Stimulated activated naive CD4-positive, alpha-beta T cell treated with Interleukin-2 at 50 U/mL for 16 hours (primary cell): ENCODE results near the gene C8A.

Source experiments
- DNase-seq: peaks from one replicate; lab custom pipeline; 2025; lab: John Stamatoyannopoulos, UW

Gene C8A

GRCh38 chr1:56854521-56855099, at the start of gene C8A:
Gene C8A, plus strand, starts transcription at chr1:56854797. Its CDS starts 105 bp downstream, at chr1:56854902.
- no peak for DNase-seq

DNA sequence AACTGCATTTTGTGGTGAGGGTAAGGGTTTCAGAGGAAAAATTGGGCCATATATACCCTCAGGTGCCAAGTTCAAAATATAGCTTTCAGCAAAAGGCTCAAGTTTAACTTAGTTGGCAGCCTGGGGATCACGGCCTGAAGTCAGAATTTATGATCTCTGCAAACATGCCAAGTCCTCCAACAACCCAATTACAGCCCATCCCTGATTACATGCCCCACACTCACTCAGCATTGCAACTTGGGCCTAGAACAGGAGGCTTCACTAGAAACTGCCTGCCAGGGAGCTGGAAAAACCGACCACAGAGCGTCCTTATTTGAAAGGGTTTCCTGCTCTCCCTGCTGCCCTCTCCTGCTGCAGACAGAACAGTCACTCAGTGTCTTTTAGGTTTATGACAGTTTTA, 47.8 kb upstream of the C8A start:
- DNase-seq: no peak

DNA sequence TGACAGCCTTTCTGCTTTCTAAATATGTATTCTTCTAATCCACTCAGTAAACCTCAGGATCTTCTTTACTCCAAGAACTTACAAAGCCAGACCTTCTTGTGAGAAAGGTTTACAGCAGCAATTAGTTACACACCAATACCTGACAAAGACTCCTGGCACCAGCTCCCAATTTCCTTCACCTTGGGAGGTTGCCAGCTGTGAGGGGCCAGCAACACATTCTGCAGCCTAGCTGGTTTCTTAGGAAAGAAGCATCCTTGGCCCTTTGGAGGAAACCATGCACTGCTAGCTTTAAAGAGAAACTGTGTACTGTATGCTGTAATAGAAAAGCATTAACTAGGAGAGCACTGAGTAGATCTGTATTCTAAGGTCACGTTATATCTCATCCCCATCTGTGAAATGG, 46.2 kb upstream of the C8A start:
- no peak for DNase-seq

- DNase-seq: no peak
Observed at GRCh38 chr1:56811331-56811730, 43.3 kb upstream of the C8A start.

DNA sequence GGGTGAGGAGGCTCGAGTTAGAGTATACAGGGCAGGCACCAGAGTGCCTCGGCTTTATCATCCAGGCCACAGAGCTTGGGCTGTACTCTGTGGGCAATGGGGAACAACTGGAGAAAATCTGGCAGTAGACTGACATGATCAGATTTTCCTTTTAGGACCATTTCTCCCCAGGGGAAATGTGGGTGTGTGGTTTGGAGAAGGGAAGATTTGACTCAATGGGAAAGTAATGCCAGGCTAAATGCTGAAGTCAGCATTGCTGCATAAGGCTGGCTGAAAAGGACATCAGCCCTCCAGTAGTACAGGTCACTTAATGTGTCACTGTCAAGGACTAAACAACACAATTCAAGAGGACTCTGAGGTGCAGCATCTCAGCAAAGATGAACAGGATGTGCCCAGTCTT, 40.4 kb upstream of the C8A start:
- DNase-seq: no peak

GRCh38 chr1:56816264-56816663, 38.3 kb upstream of the C8A start:
- no peak for DNase-seq

DNA sequence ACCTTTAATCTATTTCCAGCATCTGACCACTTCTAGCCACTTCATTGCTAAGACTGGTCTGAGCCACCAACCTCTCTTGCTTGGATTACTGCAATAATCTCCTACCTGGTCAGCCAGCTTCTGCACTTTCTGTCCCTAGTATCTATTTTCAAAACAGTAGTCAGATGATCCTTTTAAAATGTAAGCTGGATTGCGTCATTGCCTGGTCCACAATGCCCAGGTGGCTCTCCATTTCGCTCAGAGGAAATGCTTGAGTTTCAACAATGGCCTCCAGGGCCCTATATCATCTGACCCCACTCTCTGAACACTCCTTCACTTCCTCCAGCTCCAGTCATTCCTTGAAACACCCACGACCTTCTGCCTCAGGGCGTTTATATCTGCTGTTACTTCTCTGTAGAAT, 37.7 kb upstream of the C8A start:
- DNase-seq: no peak

DNA sequence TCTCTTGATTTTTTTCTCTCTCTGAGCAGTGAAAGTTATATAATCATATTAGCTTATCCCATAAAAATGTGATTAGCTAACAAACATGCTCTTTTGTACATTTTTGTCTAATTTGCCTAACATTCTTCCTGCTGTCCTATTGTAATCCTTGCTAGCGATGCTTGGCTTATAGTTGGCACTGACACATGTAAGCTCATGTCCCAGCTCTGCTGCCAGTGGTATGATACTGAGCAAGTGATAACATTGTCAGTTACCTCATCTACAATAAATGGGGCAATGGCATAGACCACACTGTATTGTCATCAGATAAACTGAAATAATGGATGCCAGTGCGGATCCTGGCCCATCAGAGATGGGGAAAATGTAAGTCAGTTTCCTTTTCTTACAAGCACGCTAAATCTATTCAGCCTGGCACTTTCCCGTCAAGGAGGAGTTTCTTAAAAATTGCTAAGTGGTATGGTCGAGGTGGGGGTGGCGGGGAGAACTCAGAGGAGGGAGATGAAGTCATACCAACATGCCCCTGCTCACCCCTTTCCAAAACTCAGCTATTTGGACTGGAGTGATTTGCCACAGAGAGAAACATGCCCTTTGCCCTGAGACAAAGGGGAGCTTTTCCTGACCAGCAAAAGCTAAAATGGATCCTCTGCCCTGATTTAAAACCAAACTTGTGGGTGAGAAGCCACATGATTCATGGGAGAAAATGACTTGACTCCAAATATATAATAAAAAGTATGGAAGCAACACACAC, 36.7 kb upstream of the C8A start:
- DNase-seq: no peak

- no peak for DNase-seq
Observed at GRCh38 chr1:56819387-56819899, 35.2 kb upstream of the C8A start, which contains the start of gene FYB2. Gene FYB2, minus strand, starts transcription at chr1:56819404. Its CDS starts 114 bp downstream, at chr1:56819290.

- peak; percentile 32 for DNase-seq
Observed at GRCh38 chr1:56820755-56821461, 33.7 kb upstream of the C8A start.

GRCh38 chr1:56821462-56821797, 33.2 kb upstream of the C8A start:
- no peak for DNase-seq

DNA sequence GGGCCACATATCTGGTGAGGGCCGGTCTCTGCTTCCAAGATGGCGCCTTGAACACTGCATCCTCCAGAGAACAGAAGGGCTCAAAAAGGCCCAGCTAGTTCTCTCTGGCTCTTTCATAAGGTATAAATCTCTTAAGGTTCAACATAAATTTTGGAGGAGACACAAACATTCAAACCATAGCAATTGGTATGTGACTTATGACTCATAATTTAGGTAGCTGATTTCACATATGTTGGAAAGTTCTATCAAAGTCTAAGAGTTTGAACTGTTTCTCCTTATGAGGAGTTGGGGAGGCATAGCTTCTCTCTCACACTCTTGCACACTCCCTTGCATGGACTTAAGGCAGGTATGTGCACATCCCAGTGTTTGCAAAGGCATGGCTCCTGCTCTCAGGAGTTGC, 30.3 kb upstream of the C8A start:
- DNase-seq: no peak

GRCh38 chr1:56824938-56825337, 29.7 kb upstream of the C8A start:
- no peak for DNase-seq

DNA sequence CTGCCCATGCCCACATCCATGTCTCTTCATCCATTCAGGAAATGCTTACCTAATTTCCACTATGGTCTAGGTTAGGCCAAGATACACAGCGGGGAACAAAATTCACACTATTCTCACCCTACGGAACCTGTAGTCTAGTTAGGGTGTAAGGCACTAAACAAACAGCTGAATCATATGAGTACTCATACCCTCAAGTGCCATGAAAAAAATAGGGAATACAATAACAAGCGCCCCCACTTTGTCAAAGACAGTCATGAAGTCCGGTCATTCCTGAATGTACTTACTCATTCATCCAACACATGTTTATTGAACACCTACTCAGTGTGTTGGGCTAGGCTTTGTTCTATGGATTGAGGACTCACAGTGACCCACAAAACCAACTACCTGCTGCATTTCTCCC, 29.2 kb upstream of the C8A start:
- no peak for DNase-seq

- no peak for DNase-seq
Observed at GRCh38 chr1:56827711-56828110, 26.9 kb upstream of the C8A start.

GRCh38 chr1:56830052-56830451, 24.5 kb upstream of the C8A start:
- no peak for DNase-seq

DNA sequence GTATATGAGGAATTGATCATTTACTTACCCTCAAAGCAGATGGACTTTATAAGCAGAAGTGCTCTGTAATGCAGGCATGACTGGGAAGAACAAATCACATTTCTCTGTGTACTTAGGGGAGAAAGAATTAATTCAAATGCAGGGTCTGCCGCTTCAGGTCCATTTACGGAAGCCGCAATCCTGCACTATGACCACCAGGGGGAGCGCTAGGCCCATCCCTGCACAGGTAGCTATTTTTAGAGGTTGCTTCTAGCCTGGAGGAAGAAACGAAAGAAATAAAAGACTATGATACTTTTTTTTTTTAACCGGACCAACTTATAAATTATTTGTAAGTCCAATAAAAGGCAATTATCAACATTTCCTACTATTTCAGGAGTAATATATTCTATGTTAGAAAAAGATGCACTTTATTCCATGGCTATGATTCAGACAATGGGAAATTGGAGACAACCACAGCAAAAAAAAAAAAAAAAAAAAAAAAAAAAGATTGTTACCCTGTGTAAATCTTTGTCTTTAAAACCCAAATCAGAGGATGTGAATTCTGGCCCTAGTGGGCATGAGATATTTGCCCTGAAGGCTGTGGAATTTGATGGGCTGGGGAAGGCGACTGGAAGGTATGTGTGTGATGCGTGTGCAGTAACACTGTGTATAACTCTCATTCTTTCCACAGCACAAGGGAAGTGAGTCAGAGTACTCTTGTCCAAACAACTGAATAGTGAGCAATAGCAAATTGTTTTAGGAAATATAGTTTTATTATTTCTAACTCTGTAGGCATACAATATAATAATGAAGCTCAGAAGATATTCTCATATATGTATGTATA, 22.5 kb upstream of the C8A start:
- DNase-seq: peak; percentile 42

- no peak for DNase-seq
Observed at GRCh38 chr1:56833088-56833487, 21.5 kb upstream of the C8A start.

- no peak for DNase-seq
Observed at GRCh38 chr1:56834137-56834900, 20.3 kb upstream of the C8A start.

DNA sequence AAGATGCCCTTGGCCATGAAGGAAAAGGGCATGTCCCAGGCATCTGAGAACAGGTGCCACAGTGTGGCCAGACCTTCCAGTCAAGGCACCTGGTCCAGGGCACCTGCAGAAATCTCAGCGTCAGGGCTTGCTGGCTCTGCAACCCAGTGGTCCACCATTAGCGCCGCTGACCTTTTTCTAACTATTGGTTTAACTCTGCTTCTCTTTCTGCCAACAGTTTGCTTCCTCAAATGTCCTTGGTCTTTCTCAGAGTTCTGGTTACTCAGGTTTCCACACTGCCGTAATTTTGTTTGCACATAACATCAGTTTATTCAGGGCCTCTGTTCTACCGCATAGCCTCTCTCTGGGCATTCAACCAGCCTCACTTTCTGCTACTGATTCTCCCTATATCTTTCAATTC, 18.9 kb upstream of the C8A start:
- DNase-seq: no peak

- DNase-seq: no peak
Observed at GRCh38 chr1:56836359-56836758, 18.2 kb upstream of the C8A start.
